T47D (cell line): ENCODE data around the gene CLIC1.
"Not testable (repeated sequence)": the region's sequence is repeated elsewhere in the genome, so short reads cannot be mapped to it uniquely, and the experiment has no call there.

Experiments used
- DNase-seq, 2 experiments: peaks; one replicate each; pipeline versions ENCODE4 v3.0.0 to v3.0.0-alpha.2; 2011 to 2012; ENCODE audit warnings: low read depth in 1 of 2, low spot score in 1 of 2
- JUND ChIP-seq: IDR thresholded peaks from 2 replicates; pipeline ENCODE4 v1.6.1; 2012; ENCODE audit warnings: low read depth
- in situ Hi-C: cut with HindIII; loops from 2 replicates; pipeline ENCODE4 v1.10.0; 2016; ENCODE audit warnings: low sequenced_read_pairs, low pct_unique_long_range_greater_than_20kb

CLIC1 gene

GRCh38 chr6:31721351-31722020 is 14.8 kb downstream of the CLIC1 start, which contains the start of gene LY6G6C:
TSS of gene LY6G6C (minus strand) at chr6:31721746. CDS start at chr6:31721679, 67 bp downstream.
- in situ Hi-C loops = no loop called here
- TF ChIP-seq JUND = no peak
- DNase-seq = no peak

DNA sequence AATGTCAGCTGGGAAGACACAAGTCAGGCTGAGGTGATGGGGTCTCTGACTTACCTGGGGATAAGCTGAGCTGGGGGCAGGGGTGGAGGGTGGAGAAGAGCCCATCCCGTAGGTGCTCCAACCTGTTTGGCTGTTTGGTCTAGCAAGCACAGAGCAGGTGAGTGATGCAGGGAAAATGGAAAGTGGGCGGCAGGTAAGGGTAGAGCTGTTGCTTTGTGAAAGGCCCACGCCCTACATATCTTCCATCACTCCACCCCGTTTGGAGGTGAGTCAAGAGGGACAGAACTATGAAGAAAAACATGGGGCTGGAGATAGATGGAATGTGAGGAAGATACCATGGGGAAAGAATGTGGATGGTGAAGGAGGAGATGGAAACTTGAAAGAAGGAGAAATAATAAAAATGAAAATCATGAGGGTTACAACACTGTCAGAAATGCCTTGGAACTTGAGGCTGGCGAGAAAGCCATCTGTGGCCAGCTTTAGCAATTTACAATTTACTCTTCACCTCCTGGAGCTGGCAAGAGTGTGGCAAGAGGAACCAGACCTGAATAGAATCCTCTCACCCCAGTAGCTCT is 16.0 kb downstream of the CLIC1 start:
- in situ Hi-C loops = no loop called here
- TF ChIP-seq JUND = no peak

DNA sequence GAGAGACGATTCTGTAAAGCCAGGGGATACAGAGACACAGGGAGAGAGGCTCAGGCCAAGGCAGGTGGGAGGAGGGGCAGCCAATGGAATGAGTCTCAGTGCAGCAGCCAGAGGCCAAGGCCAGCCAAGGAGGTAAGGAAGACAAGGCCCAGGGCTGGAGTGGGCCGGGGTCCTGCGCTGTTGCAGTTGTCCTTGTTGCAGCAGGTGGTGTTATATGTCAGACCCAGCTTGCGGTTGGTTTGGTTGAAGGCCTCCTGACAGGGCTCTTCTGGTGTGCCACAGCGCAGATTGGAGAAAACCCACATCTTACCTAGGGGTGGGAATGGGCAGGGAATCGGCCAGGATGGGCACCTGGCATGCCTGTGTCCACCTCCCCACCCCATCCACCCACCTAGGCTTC is 17.3 kb downstream of the CLIC1 start:
- in situ Hi-C loops = no loop called here
- no peak for DNase-seq
- no peak for TF ChIP-seq JUND

More for the DNA sequence above, 16.0 kb downstream of the CLIC1 start:
- DNase-seq = no peak

DNA sequence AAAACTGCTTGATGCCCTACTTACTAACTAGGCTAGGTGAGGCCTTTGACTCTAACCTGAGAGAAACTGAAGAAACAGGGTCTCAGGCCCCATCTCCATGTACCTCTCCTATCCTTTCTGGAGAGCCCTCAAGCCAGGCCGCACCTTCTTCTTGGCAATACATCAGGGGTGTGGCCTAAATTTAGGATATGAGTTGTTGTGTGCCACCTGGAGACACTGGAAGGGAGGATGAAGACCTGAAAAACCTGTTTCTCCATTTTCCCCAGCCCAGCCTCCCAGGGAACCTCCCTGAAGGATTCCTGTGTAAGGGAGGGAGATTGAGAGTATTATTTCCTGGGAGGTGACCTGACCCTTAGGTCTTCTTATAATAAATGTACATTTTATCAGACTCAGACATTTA is 18.1 kb downstream of the CLIC1 start:
- TF ChIP-seq JUND = no peak
- in situ Hi-C loops = no loop called here
- DNase-seq = peak; percentile 75 to 97

DNA sequence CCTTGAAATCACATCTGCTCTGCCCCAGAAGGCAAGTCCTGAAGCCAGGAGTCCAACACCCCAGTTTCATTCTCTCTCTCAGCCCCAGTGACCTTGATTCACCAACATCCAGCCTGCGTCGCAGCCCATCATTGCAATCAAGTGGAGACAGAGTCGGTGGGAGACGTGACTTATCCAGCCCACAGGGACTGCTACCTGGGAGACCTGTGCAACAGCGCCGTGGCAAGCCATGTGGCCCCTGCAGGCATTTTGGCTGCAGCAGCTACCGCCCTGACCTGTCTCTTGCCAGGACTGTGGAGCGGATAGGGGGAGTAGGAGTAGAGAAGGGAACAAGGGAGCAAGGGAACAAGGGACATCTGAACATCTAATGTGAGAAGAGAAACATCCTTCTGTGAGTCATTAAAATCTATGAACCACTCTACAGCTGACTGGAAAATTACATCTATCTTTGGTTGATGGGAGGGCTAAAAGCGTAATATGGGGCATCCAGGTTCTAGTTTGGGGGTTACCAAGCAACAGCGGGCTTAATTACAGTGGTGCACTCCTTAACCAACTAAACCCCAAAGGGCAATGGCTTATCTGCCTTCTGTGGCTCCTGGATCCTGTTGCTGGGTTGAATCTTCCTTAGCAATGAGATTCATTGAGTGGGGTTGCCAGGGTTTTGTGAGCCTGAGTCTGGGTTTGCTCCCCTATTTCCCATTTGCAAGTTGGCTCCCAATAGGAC is 18.7 kb downstream of the CLIC1 start:
- peak; percentile 62 to 88 for DNase-seq
- in situ Hi-C loops = no loop called here
- TF ChIP-seq JUND = no peak

DNA sequence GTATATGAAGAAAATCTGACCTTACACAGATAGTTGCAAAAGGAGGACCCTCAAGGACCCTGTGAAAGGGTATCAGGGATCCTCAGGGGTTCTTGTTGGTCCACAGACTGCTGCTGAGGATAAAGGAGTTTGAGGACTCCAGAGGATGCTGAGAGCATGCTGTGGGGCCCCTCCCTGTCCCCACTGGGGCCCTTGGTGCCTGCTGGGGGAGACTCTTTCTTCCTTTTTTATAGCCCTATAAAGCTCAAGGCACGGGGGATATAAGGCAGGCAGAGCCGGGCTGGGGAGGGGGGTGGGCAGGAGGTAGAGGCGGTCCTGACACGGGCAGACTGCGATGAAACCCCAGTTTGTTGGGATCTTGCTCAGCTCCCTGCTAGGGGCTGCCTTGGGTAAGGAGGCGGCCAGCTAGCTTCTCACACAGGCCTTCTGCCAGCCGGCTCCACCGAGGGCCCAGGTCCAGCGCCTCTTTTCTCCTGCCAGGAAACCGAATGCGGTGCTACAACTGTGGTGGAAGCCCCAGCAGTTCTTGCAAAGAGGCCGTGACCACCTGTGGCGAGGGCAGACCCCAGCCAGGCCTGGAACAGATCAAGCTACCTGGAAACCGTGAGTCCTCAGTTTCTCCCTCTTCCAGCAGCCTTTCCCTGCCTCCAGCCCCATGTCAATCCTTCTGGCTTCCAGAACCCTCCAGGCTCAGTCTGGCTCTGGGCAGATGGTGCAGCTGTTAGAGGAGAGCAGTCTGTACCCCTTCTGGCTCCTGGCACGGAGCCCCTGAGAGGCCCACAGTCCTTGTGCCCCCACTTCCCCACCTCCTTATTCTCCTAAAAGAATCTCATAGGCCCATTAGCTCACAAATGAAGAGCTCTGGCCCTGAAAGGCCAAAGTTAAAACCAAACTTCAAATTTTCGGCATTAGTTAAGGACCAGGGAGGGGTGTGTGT is 21.0 kb downstream of the CLIC1 start, which contains the start of gene LY6G6D:
TSS of gene LY6G6D (plus strand) at position 327 of the 937 bp plus-strand sequence. CDS start at position 335, 8 bp downstream.
- in situ Hi-C loops = no loop called here
- no peak for TF ChIP-seq JUND

DNA sequence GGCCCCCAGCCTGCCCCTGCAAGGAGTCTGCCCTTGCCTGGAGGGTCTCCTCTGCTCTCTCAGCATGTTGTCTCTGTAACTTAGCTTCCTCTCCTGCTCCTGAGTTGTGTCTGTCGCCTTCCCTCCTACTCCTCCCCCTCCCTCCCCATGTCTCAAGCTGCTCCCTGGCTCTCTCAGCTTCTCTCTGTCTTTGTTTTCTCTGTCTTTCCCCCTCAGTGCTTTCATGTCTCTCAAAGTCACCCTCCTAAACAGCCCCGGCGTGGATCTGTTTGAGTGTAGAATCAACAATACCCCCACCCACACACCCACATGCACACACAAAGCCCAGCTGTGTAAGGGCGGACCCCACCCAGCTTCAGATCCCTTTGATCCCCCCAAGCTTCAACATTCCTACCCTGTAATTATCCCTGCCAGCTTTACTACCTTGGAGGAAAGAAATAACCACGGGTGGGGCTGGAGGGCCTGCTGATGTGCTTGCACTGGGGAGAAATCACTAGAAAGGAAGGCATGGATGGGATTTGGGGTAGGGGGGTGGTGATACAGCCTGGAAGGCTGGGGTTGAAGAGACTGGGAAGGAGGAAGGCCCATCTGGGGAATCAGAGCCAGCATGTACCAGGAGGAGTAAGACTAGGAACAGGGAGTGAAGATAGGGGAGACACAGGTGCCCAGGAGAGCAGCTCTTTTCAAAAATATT is 22.2 kb downstream of the CLIC1 start:
- TF ChIP-seq JUND = no peak
- no peak for DNase-seq
- in situ Hi-C loops = no loop called here

More for the DNA sequence above, 21.0 kb downstream of the CLIC1 start, which contains the start of gene LY6G6D:
- DNase-seq = no peak

DNA sequence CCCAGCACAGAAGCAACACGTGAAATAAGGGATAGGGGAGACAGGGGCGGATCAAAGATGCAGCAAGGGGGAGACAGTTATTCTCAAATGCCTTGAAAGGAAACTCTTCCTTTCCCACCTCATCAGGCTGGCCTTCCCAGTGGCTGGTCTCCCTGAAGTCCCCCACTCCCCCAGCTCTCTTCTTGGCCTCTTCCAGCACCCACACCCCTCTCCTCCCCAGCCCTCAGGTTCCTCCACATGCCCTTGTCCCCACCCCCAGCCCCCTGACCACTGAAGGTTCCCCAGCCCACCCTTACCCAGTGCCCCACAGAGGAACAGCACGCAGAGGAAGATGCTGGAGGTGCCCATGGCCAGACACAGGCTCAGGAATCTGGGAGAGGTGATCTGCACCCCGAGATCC is 22.9 kb downstream of the CLIC1 start:
- no peak for TF ChIP-seq JUND
- in situ Hi-C loops = no loop called here
- DNase-seq = no peak

- TF ChIP-seq JUND = no peak
- in situ Hi-C loops = no loop called here
- peak; percentile 83 for DNase-seq
Observed at GRCh38 chr6:31712296-31712695, 24.0 kb downstream of the CLIC1 start.

- no peak for DNase-seq
- in situ Hi-C loops = no loop called here
- no peak for TF ChIP-seq JUND
Observed at GRCh38 chr6:31711233-31711632, 25.1 kb downstream of the CLIC1 start.

GRCh38 chr6:31710523-31711219 is 25.7 kb downstream of the CLIC1 start:
- no peak for TF ChIP-seq JUND
- in situ Hi-C loops = no loop called here
- DNase-seq = no peak

GRCh38 chr6:31709157-31709556 is 27.2 kb downstream of the CLIC1 start:
- DNase-seq, in situ Hi-C loops: not testable (repeated sequence)
